GM21360 (cell line): ENCODE data around the gene KRTAP10-2.

ENCODE experiments used
- ATAC-seq: cut with Tn5 transposase; IDR thresholded peaks from one replicate; pipeline ENCODE4 v1.9.1; 2021; ENCODE audit warnings: mild to moderate bottlenecking, moderate library complexity; ENCODE audit not compliant: unreplicated experiment

KRTAP10-2 gene

DNA sequence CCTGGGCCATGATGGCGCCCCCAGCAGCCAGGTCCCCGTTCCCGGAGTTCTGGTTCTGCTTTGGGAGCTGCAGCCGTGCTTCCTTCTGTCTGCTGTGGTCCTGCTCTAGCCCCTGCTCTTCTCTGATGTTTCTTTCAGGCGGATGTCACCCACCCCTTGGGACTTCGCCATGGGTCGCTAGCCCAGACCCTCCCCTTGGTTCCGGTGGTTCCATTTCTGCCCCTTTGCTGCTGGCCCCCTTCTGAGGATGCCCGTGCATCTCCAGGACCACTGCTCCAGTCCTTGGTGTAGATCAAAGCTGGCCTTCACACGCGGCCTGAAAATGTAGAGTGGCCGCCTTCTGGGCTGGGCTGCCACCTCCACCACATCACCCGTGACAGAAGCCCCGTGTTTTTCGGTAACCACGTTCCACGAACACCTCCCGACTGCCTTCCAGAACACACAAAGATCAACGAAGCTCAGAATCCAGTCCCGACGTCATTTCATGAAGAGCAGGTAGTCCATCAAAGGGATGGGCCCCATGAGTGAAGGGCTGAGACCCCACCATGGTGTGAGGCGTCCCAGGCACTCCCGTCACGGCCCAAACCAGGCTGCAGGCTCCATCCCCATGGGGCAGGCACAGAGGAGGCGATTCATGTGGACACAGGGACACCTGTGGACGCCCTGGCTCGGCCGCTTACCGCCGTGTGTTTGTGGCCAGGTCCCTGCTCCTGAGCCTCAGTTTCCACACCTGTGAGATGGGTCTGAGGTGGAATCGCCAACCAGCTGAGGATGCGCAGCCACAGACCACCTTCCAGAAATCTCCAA is 35.7 kb downstream of the KRTAP10-2 start:
- ATAC-seq, result no peak

DNA sequence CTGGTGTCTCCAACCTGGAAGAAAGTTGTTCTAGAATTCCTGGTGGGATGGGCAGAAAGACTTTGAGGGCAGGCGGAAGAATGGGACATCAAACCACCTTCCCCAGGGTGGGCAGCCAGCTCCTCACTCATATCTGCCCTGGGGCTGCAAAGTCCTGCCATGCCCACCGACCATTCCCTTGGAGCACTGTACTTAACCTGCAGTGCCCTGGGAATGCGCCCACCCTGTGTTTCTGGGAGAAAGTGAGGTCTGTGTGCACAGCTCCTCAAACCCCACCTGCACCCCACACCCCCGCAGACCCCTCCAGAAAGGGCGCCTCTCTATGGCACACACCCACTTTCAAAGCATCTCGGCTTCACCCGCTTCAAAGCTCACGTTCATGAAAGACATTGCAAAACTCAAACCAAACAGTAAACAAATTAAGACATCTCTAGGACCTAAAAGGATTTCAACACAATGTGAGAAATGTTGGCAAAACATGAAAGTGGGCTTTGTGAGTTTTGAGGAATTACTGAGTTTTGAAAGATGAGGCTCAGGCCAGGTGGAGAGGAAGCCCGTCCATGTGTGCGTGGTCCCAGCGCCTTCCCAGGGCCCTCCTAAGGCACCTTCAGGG is 36.5 kb downstream of the KRTAP10-2 start:
- no peak for ATAC-seq

DNA sequence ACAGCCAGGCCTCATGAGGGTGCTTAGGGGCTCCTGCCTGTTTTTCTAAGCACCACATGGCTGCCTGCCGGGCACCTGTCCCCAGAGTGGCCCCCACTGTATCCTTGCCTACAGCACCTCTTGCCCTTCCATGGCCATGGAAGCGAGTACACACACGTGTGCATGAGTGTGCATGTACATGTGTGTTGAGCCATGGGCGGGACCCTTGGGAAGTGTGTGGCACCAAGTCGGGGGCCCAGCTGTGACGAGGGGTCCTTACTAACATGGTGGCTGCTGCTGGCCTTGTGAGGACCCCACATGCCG is 37.1 kb downstream of the KRTAP10-2 start:
- no peak for ATAC-seq

DNA sequence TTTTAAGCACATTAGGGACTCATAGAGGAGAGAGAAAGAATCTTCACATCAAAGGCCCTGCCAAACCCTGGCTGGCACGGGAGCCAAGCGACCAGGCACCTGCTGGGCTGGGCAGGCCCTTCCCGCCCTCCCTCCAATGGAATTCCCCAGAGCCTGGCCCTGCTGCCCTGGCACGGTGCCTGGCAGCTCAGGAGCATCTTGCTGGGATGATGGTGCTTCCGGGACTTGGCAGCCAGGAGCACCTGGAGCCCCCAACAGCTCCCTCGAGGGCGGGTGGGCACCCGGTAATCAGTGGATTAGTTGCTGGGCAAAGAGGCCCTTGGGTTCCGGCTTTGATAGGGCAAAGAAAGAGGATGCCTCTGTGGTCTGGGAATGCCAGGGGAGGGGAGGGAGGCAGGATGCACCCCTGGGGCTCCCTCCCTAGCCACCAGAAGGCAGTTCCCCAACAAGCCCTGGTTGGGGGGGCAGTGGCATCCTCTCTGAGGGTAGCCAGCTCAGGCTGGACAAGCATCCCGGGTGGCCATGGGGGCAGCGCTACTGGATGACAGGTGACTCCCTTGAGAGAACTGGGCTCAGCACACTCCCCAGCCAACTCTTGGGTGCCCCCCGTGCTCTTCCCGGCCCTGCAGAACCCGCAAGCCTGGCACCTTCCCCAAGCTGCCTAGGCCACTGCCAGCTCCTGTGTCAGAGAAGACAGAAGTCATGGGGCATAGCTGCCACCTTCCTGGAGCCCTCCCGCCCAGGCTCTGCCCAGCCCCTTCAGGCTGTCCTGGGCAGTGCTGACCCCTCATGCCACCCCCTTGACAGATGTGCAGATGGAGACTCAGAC is 37.7 kb downstream of the KRTAP10-2 start:
- no peak for ATAC-seq

DNA sequence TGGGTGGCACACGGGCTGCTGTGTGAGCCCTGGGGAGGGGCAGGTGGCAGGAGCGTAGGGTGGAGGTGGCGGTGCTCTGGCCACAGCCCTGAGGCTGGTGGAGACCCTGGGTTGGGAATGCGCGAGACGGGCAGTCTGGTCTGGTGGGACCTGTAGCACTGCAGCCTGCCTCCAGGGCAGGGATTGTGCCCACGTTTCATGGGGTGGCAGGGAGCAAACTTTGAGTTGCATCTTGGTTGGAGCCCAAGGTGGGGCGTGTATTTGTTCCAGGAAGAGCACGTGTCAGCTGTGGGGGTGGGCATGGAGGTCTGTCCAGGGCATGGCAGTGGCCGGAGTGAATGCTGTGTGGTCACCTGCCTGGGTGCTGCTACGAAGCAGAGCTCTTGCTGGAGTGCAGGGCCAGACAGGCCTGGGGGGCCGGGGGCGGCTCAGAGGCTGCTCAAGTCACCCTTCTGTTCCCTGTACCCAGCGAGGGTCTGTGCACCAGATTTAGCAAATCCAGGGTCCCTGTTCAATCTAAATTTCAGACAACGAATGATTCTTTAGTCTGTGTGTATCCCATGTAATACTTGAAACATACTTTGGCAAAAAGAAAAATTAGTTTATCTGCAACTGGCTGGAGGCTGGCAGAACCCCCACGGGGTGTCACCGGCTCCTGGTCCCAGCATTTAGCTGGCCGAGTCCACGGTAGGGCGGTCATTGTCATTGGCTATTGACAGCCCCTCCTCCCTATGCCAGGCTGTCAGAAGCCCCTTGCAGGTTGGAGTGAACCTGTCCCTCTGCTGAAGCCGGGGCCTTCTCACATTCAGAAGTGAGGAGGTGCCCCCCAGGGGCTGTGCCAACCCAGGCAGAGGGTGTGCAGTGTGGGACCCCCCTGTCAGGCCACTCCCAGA is 38.6 kb downstream of the KRTAP10-2 start:
- ATAC-seq, result no peak

DNA sequence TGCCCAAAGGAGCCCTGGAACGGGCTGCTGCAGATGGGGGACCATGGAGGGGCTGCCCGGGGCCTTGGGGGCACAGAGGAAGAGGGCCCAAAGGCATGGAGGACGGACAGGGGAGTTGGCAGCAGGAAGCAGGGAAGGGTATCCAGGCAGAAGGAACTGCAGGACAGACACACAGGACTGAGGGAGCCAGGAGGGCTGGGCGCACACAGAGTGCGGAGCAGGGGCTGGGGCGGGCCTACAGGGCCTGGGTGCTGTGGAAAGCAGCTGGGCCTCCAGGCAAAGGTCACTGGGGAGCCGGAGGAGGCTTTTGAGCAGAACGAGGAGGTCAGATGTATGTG is 39.4 kb downstream of the KRTAP10-2 start:
- ATAC-seq, result no peak

DNA sequence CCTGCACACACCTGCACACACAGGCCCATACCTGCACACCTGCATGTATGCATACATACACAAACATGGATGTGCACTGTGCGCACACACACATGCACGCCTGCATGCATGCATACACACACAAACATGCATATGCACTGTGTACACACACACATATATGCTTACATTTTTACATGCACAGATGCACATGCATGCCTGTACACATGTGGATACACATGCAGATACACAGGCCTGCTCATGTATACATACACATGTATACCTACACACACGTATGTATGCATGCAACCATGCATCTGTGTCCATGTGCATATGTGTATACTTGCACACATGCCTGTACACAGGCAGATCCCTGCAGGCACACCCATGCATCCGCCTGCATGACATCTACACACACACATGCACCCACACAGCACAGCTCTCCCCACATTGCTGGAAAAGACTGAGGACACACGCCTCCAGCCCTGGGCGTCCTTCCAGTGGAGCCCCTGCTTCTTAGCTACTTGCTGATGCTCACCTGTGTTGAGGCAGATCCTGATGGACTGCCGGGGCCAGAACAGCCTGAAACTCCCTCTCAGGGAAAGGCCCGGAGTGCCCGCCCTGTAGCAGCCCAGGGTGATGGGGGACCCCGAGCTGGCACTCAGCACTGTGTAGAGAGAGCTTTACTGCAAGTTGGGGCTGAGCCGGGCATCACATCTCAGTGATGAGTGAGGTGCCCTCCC is 39.9 kb downstream of the KRTAP10-2 start:
- ATAC-seq, result no peak

DNA sequence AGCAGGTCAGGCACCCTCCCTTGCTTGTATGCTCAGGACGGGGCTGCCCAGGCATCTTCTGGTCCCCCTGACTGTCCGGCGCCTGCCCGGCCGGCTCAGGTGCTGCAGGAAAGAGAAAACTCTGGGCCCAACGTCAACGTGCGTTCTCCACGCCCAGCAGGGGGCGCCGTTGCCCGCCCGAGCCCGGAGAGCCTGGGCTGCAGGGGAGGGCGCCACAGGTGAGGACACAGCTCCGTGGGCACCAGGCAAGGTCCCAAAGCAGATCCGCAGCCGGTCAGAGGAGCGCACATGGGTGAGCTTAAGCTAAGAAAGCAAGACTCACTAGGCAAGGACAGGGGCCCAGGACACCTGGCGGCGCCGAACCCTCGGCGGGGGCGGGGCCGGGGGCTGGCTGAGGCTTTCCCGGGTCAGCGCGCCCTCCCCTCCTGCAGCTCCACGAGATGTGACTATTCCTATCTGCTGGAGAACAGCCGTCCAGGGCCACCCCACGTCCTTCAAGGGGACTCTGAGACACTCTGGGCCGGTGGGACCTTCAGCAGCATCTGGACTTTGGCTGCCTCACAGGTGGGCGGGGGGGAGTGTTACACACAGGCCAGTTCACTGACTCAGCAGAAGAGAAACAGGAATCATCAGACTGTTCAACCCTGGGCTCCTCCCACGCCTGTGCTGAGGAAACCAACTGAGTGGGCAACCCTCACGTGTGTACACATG is 40.6 kb downstream of the KRTAP10-2 start:
- no peak for ATAC-seq

DNA sequence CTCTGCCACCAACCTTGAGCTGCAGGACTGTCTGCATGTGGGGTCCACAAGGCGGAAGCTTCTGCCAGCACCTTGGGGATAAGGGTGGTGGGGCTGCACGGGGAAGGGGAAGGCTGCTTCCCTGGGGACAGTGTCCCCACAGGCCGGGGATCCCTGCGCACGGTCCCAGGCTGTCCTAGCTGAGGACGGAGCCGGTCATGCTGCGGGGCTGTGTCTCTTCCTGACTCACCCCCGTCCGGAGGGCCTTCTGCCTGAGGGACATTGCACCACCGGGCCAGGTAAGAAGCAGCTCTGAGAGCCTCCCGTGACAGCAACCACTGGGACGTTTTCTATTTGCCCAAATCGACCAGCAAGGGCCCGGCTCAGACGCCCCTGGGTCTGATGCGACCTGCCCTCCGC is 41.2 kb downstream of the KRTAP10-2 start:
- no peak for ATAC-seq

DNA sequence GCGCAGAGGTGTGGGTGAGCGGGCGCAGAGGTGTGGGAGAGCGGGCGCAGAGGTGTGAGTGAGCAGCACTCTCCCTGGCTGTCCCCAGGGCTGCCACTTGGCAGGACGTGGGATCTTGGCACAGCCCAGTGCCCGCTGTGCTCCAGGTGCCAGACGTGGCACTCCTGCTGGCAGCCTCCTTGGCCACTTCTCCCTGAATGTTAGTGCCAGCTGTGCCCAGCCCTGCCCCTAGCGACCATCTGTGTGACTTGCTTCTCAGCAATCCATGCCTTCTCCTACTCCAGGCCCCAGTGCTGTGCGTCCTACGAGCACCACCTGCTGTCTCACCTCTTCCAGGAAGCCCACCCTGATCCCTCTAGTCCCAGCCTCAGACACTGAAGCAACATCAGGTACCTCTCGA is 41.8 kb downstream of the KRTAP10-2 start:
- no peak for ATAC-seq

DNA sequence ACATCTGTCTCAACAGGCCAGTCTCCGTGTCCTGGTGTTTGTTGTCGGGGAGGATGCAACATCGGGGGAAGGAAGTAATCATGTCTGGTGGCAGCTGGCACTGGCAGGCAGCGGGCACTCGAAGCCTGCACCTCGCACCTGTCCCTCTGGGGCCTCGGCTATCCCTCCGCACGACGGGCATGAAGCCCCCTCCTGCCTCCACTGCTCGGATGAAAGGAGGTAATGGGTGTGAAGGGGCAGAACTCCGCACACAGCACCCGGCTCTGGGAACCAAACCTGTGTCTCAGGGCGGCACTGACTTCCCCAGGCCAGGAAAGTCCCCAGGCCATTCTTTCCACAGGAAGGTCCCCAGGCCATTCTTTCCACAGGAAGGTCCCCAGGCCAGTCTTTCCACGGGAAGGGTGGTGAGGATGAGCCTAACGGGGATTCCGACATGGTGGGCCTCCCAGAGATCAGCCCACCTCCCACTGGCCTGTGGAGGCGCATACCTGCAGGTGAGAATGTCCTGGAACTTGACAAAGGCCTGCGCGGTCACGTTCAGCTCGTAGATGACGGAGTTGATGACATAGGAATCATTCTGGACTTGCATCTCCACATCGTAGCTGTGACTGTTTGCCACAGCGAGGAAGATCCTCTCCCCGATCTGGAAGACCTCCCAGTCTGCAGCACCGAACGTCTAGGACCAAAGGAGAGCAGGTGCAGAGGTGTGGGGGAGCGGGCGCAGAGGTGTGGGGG is 42.4 kb downstream of the KRTAP10-2 start:
- ATAC-seq, result no peak

DNA sequence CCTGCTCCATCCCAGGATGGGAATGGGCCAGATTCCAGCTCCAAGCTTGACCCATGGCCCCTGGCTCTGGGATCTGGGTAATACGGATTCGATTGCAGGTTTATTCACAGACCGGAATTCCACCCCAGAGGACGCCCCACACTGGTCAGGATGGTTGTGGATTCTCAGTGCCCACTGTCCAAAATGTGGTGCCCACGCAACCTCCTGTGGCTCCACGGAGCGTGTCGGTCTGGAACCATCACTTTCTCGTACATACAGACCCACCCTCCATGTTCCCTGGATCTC is 42.9 kb downstream of the KRTAP10-2 start:
- no peak for ATAC-seq

DNA sequence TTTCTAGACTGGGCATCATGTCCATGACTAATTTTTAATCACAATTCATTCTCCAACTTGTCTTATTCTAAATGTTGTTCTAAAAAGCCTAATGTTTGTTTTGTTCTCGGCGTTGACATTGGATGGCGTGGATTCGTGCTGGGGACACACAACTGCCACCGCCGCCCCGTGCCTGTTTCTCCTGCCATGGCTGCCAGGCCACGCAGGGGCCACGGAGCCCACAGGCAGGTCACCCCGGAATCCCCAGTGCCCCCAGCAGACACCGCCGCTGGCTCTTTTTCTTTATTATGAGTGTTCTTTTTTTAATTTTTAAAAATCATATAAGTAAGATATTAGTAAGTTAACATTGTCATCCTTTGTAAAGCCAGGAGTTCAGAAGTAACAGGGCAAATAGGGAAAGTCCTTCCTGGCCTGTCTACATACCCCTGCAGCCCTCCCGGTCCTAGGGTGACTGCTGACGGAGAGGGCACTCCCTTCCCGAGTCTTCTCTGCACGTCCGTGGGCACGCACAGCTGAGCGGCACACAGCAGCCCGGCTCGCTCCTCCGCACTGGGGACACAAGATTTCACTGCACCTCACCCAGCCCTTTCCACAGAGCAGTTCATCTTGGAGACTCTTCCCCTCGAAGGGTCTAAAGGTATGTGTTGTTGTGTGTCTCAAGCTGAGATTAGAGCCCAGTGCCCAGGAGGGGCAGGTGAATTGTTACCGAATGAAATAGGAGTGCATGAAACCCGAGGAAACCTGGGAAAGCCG is 43.5 kb downstream of the KRTAP10-2 start:
- no peak for ATAC-seq

DNA sequence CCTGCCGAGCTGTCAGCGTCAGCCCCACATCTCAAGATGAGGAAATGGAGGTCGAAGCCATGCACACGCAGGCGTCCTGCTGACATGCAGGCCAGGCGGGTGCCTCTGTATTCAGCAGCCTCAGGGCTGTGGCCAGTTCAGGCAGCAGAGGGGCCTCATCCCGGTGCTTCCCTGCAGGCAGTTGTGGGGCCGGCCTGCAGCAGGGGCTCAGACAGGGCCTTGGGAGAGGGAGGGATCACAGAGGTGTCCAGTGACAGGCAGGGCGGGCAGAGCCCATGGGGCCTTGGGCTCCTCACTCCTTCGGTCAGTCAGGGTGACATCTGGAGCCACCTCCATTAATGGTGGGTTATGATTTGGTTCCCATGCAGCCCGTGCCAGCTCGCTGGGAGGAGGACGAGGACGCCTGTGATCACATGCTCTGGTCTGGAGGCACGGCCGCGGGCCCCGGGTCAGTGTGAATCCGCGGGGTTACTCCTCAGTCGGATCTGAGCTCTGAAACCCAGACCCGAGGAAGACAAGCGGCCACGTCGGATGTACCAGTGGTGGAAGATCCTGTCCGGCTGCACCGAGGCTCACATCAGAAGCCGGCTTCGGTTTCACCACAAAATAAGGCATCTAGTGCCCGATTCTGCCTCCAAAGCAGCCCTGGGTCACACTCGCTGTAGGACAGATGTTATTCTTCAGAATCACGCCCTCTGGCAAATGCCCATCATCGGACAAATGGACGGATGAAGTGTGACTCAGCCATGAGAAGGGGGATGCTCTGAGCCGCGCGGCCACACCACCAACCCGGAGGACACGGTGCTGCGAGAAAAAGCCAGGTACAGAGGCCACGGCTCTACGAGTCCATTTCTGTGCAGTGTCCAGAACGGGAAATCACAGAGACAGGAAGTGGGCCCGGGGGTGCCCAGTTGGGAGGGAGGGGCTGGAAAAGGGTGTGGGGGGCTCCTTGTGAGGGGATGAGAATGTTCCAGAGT is 44.7 kb downstream of the KRTAP10-2 start:
- ATAC-seq, result no peak

DNA sequence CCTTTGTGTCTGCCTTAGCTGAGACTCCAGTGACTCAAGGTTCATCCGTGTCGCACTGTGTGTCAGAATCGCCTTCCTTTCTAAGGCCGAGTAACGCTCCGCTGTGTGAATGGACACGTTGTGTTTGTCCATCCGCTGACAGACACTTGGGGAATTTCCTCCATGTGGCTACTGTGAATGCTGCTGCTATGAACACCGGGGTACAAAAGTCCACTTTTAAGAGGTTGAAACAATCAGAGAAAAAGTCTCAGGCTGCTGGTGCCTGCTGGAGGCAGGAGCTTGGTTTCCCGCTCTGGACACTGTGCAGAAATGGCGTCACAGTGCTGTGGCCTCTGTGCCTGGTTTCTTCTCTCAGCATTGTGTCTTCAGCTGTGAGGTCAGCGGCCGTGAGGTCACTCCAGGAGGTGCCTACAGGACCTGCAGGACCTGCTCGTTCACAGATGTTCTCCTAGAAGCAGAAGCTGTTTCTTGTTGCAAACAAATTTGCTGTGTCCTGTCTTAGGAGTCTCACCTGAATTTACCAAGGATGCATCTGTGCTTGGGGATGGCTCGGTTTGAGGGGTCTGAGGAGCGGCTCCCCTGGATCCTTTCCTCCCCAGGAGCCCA is 45.5 kb downstream of the KRTAP10-2 start:
- no peak for ATAC-seq

DNA sequence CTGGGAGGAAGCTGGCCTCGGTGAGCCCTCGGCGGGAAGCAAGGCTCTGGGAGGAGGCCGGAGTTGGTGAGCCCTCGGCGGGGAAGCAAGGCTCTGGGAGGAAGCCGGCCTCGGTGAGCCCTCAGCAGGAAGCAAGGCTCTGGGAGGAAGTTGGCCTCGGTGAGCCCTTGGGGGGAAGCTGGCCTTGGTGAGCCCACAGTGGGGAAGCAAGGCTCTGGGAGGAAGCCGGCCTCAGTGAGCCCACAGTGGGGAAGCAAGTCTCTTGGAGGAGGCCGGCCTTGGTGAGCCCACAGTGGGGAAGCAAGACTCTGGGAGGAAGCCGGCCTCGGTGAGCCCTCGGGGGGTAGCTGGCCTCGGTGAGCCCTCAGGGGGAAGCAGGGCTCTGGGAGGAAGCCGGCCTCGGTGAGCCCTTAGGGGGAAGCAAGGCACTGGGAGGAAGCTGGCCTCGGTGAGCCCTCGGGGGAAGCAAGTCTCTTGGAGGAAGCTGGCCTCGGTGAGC is 47.4 kb downstream of the KRTAP10-2 start:
- no peak for ATAC-seq
